NCI-H1048 (cell line): Measurements from ENCODE around the gene VAC14.
"Not testable (repeated sequence)": the region's sequence is repeated elsewhere in the genome, so short reads cannot be mapped to it uniquely, and the experiment has no call there.

Source experiments
- DNase-seq: peaks from one replicate; lab custom pipeline; 2025; lab: John Stamatoyannopoulos, UW

VAC14 gene

DNA sequence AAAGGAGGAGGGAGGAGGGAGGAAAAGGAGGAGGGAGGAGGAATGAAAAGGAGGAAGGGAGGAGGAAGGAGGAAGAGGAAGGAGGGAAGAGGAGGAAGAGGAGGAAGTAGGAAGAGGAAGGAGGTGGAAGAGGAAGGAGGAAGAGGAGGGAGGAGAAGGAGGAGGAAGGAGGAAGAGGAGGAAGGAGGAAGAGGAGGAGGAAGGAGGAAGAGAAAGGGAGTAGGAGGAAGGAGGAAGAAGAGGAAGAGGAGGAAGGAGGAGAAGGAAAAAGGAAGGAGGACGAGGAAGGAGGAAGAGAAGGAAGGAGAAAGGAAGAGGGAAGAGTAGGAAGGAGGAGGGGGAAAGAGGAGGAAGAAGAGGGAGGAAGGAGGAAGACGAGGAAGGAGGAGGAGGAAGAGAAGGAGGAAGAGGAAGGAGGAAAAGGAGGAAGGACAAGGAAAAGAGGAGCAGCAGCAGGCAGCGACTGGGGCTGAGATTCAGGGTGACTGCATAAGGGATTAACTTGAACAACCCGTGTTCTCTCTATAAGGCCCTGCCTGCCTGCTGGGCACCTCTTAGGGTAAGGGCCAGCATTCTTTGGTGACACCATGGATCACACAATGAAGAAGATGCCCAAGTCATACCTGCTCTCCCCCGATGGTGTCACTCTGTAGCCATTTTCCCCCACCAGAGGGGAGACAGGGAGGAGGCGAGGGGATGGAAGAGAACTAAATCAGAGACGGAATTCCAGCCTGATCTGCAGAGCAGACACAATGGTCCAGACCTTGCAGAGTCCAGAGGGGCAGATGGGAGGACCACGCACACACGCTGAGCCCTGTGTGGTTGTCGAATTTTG is 156.0 kb downstream of the VAC14 start:
- no peak for DNase-seq

DNA sequence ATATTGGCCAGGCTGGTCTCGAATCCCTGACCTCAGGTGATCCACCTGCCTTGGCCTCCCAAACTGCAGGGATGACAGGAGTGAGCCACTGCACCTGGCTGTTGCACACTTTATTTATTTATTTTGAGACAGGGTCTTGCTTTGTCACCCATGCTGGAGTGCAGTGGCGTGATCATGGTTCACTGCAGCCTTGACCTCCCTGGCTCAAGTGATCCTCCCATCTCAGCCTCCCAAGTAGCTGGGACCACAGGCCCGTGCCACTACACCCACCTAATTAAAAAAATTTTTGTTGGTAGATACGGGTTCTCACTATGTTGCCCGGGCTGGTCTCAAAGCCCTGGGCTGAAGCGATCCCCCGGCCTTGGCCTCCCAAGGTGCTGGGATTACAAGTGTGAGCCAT is 157.7 kb downstream of the VAC14 start:
- DNase-seq, result not testable (repeated sequence)

DNA sequence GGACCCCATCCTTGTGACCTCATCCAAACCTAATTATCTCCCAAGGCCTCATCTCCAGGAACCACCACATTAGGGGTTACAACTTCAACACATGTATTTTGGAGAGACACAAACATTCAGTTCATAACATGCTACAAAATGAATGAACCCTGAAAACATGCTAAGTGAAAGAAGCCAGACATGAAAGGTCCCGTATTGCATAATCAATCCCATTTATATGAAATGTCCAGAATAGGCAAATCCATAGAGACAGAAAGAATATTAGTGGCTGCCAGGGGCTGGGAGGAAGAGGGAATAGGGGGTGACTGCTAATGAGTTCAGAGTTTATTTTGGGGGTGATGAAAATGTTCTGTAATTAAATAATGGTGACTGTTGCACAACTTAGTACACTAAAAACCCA is 158.3 kb downstream of the VAC14 start:
- no peak for DNase-seq

DNA sequence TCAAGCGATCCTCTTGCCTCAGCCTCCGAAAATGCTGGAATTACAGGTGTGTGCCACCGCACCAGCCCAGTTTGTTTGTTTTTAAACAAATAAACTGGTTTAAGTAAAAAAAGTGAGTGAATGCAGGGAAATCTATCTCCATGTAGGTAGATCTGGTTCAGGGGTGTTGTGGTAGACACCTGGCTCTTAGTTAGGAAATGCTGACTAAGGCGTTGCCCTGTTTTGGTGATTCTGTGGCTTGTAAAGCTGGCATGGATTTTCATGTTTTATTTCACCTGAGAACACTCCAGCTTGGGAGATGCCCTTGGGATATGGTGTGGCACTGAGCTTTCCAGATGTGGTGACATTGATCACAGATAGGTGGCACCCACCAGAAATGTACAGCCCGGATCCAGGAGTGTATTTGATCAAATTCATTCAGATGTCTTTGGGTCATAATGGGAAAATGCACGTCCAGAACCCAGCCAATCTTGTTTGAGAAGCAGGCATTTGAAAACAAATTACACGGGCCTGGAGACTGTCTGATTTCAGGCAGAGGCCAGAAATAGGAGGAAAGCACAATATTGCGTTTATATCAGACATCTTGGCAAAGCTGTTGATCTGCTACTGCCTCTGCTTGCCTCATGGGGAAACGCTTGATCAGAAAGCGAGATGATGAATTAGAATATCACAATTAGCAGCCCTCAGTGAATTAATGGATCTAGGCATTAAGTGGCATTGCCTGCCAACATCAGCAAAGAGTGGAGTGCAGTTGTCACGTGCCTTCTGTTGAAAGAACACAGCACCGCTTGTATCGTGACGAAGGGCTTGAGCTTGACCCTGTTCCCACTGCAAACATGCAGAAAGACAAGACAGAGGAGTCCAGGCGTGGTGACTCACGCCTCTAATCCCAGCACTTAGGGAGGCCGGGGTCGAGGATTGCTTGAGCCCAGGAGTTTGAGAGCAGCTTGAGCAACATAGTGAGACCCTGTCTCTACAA is 161.9 kb downstream of the VAC14 start:
- DNase-seq, result no peak
